Breast epithelium (tissue), 3 donors: ENCODE data around the gene GRIN2D.

Experiments
- CTCF ChIP-seq, 3 donors: fragments of 450-650 bp; IDR thresholded peaks; one replicate each; pipeline ENCODE4 v1.5.1; 2016 to 2017; ENCODE audit warnings: antibody characterized with exemption in 3 of 3, mild to moderate bottlenecking in 3 of 3, moderate library complexity in 3 of 3
- POLR2A ChIP-seq: fragments of 450-650 bp; IDR thresholded peaks from one replicate; pipeline ENCODE4 v1.6.1; 2016; ENCODE audit warnings: antibody characterized with exemption, mild to moderate bottlenecking, moderate library complexity
- POLR2AphosphoS5 ChIP-seq, 3 donors: sonication (generic); formaldehyde crosslinking; IDR thresholded peaks; one replicate each; pipeline ENCODE4 v1.6.1; 2017; ENCODE audit warnings: antibody characterized with exemption in 3 of 3

- TF ChIP-seq POLR2A (no peak), CTCF (IDR thresholded peaks at IDR 0.05) (no peak), POLR2AphosphoS5 (IDR thresholded peaks at IDR 0.05) (peak; percentile 44 to 57 (median 50))
Observed at GRCh38 chr19:48362716-48363499, 30.6 kb upstream of the GRIN2D start.
